GM18867 (cell line): ENCODE measurements around the gene GPR21.

Source experiments
- ATAC-seq: cut with Tn5 transposase; IDR thresholded peaks from one replicate; pipeline ENCODE4 v1.9.1; 2021; ENCODE audit warnings: mild to moderate bottlenecking, moderate library complexity; ENCODE audit not compliant: unreplicated experiment

Gene GPR21

GRCh38 chr9:123063177-123063598 is 29.7 kb downstream of the GPR21 start:
- ATAC-seq = no peak

GRCh38 chr9:123063896-123064295 is 30.4 kb downstream of the GPR21 start:
- ATAC-seq = no peak

- ATAC-seq = no peak
These were observed 31.2 kb downstream of the GPR21 start for GRCh38 chr9:123064716-123065115.

- no peak for ATAC-seq
These were observed 31.7 kb downstream of the GPR21 start for GRCh38 chr9:123065196-123065595.

GRCh38 chr9:123067136-123067535 is 33.7 kb downstream of the GPR21 start:
- no peak for ATAC-seq

- ATAC-seq = no peak
These were observed 35.6 kb downstream of the GPR21 start for GRCh38 chr9:123069010-123069481.

GRCh38 chr9:123070198-123070597 is 36.7 kb downstream of the GPR21 start:
- ATAC-seq = no peak

- no peak for ATAC-seq
These were observed 39.0 kb downstream of the GPR21 start for GRCh38 chr9:123072407-123072995.

GRCh38 chr9:123073441-123073840 is 40.0 kb downstream of the GPR21 start:
- no peak for ATAC-seq

GRCh38 chr9:123073991-123074422 is 40.5 kb downstream of the GPR21 start:
- no peak for ATAC-seq

- ATAC-seq = no peak
These were observed 41.2 kb downstream of the GPR21 start for GRCh38 chr9:123074628-123075027.

GRCh38 chr9:123080444-123080843 is 47.0 kb downstream of the GPR21 start:
- no peak for ATAC-seq

- no peak for ATAC-seq
These were observed 48.4 kb downstream of the GPR21 start for GRCh38 chr9:123081824-123082223.

- no peak for ATAC-seq
These were observed 50.2 kb downstream of the GPR21 start for GRCh38 chr9:123083680-123084079.

- ATAC-seq = no peak
These were observed 50.8 kb downstream of the GPR21 start for GRCh38 chr9:123084256-123084655.
